22Rv1 (cell line): ENCODE results near the gene HAT1.

ENCODE experiments used
- CTCF ChIP-seq: fragments of 450-650 bp; IDR thresholded peaks from 2 replicates; pipeline ENCODE4 v1.5.1; 2017; ENCODE audit warnings: mild to moderate bottlenecking
- ZFX ChIP-seq: fragments of 450-650 bp; IDR thresholded peaks from 2 replicates; pipeline ENCODE4 v1.6.1; 2017; ENCODE audit warnings: antibody characterized with exemption, borderline replicate concordance

GRCh38 chr2:171921970-171922229 is 361 bp upstream of the HAT1 start:
- no peak for TF ChIP-seq CTCF
- no peak for TF ChIP-seq ZFX
